HUES6 (cell line): ENCODE measurements around the gene HTRA3.

Experiments used
- H3K27ac ChIP-seq: 2 replicates; pipeline ENCODE4 v1.7.0; 2013; ENCODE audit warnings: low read depth, mild to moderate bottlenecking, low read length, inconsistent platforms
- H3K27me3 ChIP-seq: 2 replicates; pipeline ENCODE4 v1.6.1; 2013; ENCODE audit warnings: low read length; ENCODE audit not compliant: control insufficient read depth, insufficient read depth
- H3K36me3 ChIP-seq: 2 replicates; pipeline ENCODE4 v1.6.1; 2013; ENCODE audit warnings: low read length; ENCODE audit not compliant: control insufficient read depth, insufficient read depth
- H3K4me1 ChIP-seq: 2 replicates; pipeline ENCODE4 v1.6.1; 2013; ENCODE audit warnings: low read length; ENCODE audit not compliant: control insufficient read depth, insufficient read depth
- H3K4me3 ChIP-seq: 2 replicates; pipeline ENCODE4 v1.5.1; 2013; ENCODE audit warnings: low read depth, low read length
- H3K9ac ChIP-seq: one replicate; pipeline ENCODE4 v1.6.1; 2013; ENCODE audit warnings: mild to moderate bottlenecking, low read length
- H3K9me3 ChIP-seq: 2 replicates; pipeline ENCODE4 v1.6.1; 2013; ENCODE audit warnings: low read depth, low read length; ENCODE audit not compliant: control insufficient read depth, insufficient read depth

The HTRA3 gene

DNA sequence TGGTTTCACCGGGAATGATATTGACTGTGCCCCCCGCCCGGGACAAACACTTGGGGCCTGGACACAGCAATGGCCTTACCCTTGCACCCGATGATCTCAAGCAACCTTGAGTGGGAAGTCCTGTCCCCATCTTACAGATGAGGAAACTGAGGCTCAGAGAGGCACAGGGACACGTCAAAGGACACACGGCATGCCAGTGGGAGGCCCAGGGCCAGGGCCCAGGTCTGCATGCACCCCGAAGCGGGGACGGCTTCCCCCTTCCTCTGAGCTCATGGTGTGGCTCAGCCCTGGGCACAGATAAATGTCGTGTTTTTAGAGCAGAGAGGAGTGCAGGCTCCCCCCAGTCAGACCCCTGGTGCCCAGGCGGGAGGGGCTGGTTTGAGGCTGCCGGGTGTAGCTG lies 33.9 kb upstream of the HTRA3 start:
- no peaks in the 10 kb centered on the region for H3K27me3 ChIP-seq
- H3K9me3 ChIP-seq, result no peaks in the 10 kb centered on the region
- H3K4me1 ChIP-seq, result peaks cover 7% of the 10 kb centered on the region
- no peak overlapping the region for H3K4me3 ChIP-seq
- no peak overlapping the region for H3K9ac ChIP-seq
- H3K27ac ChIP-seq, result no peak overlapping the region
- no peaks in the 10 kb centered on the region for H3K36me3 ChIP-seq

DNA sequence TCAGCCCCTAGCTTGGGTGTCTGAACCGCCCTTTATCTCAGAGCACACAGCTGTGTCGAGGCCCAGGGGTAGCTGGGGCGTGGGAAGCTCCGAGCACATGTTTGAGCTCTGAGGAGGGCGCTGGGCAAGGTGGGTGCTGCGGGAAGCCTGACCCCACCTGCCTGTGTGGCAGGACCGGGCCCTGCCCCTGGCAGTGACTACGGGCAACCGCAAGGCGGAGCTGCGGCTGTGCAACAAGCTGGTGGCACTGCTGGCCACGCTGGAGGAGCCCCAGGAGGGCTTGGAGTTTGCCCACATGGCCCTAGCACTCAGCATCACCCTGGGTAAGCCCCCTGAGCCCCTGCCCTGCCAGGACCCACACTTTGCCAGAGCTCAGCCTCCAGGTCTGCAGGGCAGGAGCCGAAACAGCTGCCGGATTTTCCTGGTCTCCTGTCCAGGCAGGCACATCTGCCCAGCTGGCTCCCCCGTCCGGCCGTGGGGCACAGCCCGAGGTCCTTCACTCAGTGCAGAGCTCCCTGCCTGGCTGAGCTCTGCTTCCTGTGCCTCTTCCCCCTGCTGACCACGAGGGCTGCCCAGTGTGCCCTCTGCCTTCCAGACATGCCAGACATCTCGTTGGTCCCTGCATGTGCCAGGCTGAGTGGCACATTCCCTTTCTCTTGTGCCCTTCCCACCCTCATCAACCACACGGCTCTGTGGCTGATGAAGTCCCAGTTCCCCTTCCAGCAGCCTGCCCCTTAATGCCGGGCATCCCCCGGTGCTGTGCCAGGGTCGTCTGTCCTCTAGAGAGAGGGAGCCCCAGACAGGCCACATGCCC lies 33.2 kb upstream of the HTRA3 start:
- no peak overlapping the region for H3K27ac ChIP-seq
- H3K36me3 ChIP-seq, result no peaks in the 10 kb centered on the region
- H3K9me3 ChIP-seq, result no peaks in the 10 kb centered on the region
- peaks cover 7% of the 10 kb centered on the region for H3K4me1 ChIP-seq
- no peak overlapping the region for H3K4me3 ChIP-seq
- no peak overlapping the region for H3K9ac ChIP-seq
- no peaks in the 10 kb centered on the region for H3K27me3 ChIP-seq

DNA sequence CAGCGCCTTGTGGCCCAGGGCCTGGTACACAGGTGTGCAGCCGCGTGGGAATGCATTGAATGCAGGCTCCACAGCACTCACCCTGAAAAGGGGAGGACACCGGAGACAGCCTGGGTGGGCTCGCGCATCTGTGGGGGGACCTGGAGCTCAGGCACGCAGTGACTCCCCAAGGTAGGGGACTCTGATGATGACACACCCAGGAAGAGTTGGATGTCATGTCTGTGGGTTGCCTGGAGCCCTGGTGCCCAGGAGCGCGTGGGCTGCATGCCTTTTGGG lies 32.7 kb upstream of the HTRA3 start:
- Histone ChIP-seq H3K9ac (no peak overlapping the region), H3K4me1 (peaks cover 7% of the 10 kb centered on the region), H3K4me3 (no peak overlapping the region), H3K36me3 (no peaks in the 10 kb centered on the region), H3K27me3 (no peaks in the 10 kb centered on the region), H3K9me3 (no peaks in the 10 kb centered on the region), H3K27ac (no peak overlapping the region)

DNA sequence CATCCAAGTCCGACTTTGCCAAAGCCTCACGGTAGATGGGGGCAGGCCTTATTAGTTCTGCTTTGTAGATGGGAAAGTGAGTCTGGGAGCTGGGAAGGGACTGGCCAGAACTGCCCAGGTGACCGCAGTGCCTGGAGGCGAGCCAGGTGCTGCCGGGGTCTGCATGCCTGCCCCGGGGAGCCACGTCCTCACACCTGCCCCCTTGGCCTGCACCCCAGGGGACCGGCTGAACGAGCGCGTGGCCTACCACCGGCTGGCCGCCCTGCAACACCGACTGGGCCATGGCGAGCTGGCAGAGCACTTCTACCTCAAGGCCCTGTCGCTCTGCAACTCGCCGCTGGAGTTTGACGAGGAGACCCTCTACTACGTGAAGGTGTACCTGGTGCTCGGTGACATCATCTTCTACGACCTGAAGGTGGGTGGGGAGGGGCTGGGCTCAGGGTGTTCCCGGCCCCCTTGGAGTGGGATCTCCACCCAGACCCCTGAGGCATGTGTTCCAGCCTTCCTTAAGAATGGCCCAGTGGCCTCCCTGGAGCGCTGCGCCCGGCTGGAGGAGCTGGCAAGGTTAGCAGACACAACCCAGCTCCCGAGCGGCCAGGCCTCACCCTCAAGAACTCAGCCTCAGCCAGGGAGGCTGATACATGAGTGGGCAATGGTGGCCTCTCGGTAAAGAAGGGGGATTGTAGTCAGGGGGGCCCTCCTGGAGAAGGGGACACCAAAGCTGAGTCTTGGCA lies 32.1 kb upstream of the HTRA3 start:
- no peak overlapping the region for H3K27ac ChIP-seq
- H3K4me1 ChIP-seq, result peaks cover 9% of the 10 kb centered on the region
- no peaks in the 10 kb centered on the region for H3K9me3 ChIP-seq
- no peak overlapping the region for H3K4me3 ChIP-seq
- no peaks in the 10 kb centered on the region for H3K27me3 ChIP-seq
- no peaks in the 10 kb centered on the region for H3K36me3 ChIP-seq
- H3K9ac ChIP-seq, result no peak overlapping the region

DNA sequence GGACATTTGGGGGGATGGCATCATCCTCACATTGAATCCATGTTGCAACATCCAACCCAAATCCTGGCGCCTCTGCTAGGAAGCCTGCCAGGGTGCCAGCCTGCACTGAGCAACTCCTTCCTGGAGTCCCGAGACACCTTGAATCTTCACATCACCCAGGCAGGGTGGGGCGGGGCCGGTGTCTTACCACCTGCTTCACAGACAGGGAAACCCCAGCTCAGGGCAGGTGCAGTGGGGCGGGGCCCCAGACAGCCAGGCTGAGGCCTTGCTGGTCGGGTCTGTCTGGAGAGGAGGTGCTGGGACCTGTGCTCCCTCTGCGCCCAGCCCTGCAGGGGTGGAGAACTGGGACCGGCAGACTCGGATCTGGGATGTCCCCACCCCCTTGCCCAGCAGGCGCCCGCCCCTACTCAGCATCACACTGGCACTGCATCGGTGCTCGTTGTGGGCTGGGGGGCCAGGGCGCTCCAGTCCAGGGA lies 31.5 kb upstream of the HTRA3 start:
- no peaks in the 10 kb centered on the region for H3K9me3 ChIP-seq
- no peaks in the 10 kb centered on the region for H3K36me3 ChIP-seq
- no peak overlapping the region for H3K9ac ChIP-seq
- H3K4me3 ChIP-seq, result no peak overlapping the region
- H3K27me3 ChIP-seq, result no peaks in the 10 kb centered on the region
- no peak overlapping the region for H3K27ac ChIP-seq
- H3K4me1 ChIP-seq, result peaks cover 15% of the 10 kb centered on the region

DNA sequence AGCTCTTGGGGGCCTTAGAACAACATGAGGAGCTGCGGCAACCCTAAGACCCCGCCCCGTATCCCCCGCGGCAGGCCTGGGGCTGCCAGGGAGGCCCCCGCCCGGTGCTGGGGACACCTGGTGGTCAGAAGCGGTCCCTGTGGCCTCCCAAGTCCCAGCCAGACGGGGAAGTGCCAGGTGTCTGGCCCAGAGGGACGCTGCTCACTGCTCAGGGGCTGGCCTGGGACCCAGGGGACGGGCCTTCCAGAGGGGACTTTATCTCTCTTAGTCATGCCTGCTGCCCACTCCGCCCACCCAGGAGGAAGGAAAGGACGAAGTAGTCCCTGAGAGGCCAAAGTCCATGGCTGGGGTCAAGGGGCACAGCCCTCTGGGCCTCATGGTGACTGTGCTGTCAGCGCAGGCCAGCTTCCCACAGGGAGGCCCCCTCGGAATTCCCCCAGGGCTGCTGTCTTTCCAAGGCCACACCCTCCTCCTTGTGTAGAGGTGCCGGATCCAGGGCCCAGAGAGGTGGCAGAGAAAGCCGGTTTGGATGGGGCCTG lies 31.0 kb upstream of the HTRA3 start:
- H3K27me3 ChIP-seq, result no peaks in the 10 kb centered on the region
- peaks cover 15% of the 10 kb centered on the region for H3K4me1 ChIP-seq
- H3K9ac ChIP-seq, result no peak overlapping the region
- H3K27ac ChIP-seq, result no peak overlapping the region
- H3K4me3 ChIP-seq, result no peak overlapping the region
- H3K9me3 ChIP-seq, result no peaks in the 10 kb centered on the region
- no peaks in the 10 kb centered on the region for H3K36me3 ChIP-seq

DNA sequence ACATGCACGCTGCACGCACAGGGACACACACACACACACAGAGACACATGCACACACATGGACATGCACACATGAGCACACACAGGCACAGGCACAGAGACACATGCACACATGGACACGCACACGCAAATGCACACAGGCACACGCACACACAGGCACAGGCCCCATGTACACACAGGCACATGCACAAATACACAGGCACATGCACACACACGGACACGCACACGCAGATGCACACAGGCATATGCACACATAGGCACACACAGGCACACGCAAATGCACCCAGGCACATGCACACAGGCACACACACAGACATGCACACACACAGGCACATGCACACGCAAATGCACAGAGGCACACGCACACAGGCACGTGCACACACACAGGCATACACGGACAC lies 30.3 kb upstream of the HTRA3 start:
- H3K27me3 ChIP-seq, result no peaks in the 10 kb centered on the region
- peaks cover 15% of the 10 kb centered on the region for H3K4me1 ChIP-seq
- H3K36me3 ChIP-seq, result no peaks in the 10 kb centered on the region
- H3K4me3 ChIP-seq, result no peak overlapping the region
- no peak overlapping the region for H3K27ac ChIP-seq
- H3K9ac ChIP-seq, result no peak overlapping the region
- H3K9me3 ChIP-seq, result no peaks in the 10 kb centered on the region

DNA sequence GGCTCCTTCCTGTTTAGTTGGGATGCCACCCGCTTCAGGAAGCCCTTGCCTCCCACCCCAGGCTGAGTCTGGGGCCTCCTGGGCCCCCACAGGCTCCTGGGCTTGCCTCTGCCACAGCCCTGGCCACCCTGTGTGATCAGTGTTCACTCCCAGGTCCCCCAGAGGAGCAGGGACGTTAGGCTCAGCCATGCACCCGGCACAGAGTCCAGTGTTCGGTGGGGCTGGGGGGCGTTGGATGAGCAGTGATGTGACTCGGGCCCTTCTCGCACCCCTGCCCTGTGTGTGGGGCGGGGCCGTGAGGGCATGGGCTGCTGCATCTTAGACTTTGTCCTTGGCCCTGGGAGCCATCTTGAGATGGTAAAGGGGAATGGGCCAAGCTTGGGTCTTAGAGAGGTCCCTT lies 29.9 kb upstream of the HTRA3 start:
- no peak overlapping the region for H3K4me3 ChIP-seq
- no peaks in the 10 kb centered on the region for H3K9me3 ChIP-seq
- no peak overlapping the region for H3K27ac ChIP-seq
- H3K9ac ChIP-seq, result no peak overlapping the region
- no peaks in the 10 kb centered on the region for H3K27me3 ChIP-seq
- H3K4me1 ChIP-seq, result peaks cover 15% of the 10 kb centered on the region
- H3K36me3 ChIP-seq, result no peaks in the 10 kb centered on the region

DNA sequence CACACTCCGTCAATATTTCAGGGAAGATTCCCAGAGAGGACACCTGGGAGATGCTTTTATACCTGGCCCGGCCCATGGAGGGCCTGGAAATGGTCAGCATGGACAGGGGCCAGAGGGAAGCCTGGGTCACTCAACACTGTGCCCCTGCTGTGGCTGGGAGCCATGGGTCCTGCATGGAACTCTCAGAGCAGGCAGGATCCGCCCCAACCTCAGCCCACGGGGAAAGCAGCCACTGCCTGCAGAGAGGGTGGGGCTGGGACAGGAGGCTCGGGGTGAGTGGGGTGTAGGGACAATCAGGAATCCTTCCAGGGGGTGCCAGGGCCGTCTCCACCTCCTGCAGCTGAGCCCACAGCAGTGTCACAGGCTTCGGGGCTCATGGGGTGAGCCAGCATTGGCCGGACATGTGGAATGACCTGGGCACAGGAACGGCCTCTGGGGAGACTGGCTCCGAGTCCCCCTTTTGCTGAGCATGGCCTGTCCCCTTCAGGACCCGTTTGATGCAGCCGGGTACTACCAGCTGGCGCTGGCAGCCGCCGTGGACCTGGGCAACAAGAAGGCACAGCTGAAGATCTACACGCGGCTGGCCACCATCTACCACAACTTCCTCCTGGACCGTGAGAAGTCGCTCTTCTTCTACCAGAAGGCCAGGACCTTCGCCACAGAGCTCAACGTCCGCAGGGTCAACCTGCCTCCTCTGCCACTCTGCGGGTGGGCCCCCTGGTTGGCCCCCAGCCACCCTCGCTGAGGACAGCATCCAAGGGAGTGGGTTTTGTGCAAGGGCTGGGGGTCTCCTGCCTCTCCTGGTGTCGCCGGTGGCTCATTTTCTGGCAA lies 29.1 kb upstream of the HTRA3 start:
- Histone ChIP-seq H3K27ac (no peak overlapping the region), H3K36me3 (no peaks in the 10 kb centered on the region), H3K9ac (no peak overlapping the region), H3K4me3 (no peak overlapping the region), H3K9me3 (no peaks in the 10 kb centered on the region), H3K4me1 (peaks cover 15% of the 10 kb centered on the region), H3K27me3 (no peaks in the 10 kb centered on the region)

DNA sequence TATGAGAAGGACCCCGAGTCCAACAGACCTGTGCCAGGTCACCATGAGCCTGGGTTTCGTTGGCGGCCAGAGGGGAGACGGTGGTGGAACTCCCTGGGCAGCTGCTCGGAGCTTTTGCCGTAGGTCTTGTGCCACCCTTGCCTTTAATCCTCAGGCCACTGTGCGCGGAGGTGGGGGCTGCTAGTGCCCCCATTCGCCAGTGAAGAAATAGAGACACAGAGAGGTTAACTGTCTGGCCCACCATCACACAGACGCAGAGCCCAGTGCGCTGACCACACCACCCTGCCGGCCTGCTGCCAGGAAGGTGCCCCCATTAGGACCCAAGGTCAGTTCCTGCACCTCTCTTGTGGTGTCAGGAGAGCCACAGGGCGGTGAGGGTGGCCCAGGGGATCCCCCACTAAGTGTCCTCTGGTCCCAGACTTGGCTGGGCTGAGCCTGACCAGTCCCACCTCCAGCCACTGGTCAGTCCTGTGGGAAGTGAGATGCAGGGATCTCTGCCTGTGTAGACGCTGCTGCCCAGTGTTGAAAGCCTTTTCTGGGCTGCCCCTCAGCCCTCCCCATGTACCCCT lies 28.3 kb upstream of the HTRA3 start:
- no peaks in the 10 kb centered on the region for H3K36me3 ChIP-seq
- H3K4me1 ChIP-seq, result peaks cover 15% of the 10 kb centered on the region
- H3K27ac ChIP-seq, result no peak overlapping the region
- H3K27me3 ChIP-seq, result no peaks in the 10 kb centered on the region
- H3K4me3 ChIP-seq, result no peak overlapping the region
- H3K9ac ChIP-seq, result no peak overlapping the region
- H3K9me3 ChIP-seq, result no peaks in the 10 kb centered on the region
